HepG2 (cell line): ENCODE results near the gene SLC35E4. TPM values are rescaled to one million over a fixed set of nuclear protein-coding genes. Genes with fewer than 3 reads are reported as not detected.

Experiments used
- ATAC-seq: fragments of 200-7000 bp; cut with Tn5 transposase; 3 replicates; pipeline ENCODE4 v1.9.1; 2020; ENCODE audit warnings: mild to moderate bottlenecking, moderate library complexity
- BruUV-seq: library from RNA; stranded (reverse); fragments of 400-500 nt; replicated peaks from 2 replicates; lab custom pipeline; 2021; lab: Mats Ljungman, UMichigan
- CTCF ChIA-PET: fragments of 300-600 bp; formaldehyde crosslinking; extraction: SDS; loops from one replicate; lab custom pipeline; 2021; ENCODE audit warnings: low total read pairs, inconsistent platforms, low intra/inter-chr PET ratio; lab: Yijun Ruan, JAX
- POLR2A ChIA-PET: fragments of 350-600 bp; sonication (Branson Sonifier 250); formaldehyde crosslinking; loops from one replicate; lab custom pipeline; 2020; ENCODE audit warnings: antibody characterized with exemption, inconsistent platforms; lab: Yijun Ruan, JAX
- DNase-seq: peaks from one replicate; pipeline ENCODE4 v3.0.0-alpha.2; 2015; ENCODE audit warnings: low spot score
- FAIRE-seq: peaks from 3 replicates; lab custom pipeline; 2011; peaks lifted over from hg19 to GRCh38; lab: Jason Lieb, UNC
- H2AFZ ChIP-seq: one replicate; pipeline ENCODE4 v1.6.1; 2011; ENCODE audit warnings: low read length, inconsistent platforms
- H3K27ac ChIP-seq: fragments of 300-600 bp; 3 replicates; pipeline ENCODE4 v1.8.0; 2011; ENCODE audit warnings: mixed run types, mild to moderate bottlenecking, mixed read lengths, low read length, inconsistent platforms; ENCODE audit not compliant: insufficient read depth; ENCODE audit errors: extremely low read length
- H3K27me3 ChIP-seq, 2 experiments: fragments of 200-600 bp in 1 of 2; 2 replicates in 1 of 2; 3 replicates in 1 of 2; pipeline versions ENCODE4 v1.6.0 to v1.8.0; 2011; ENCODE audit warnings: low read length in 2 of 2, mild to moderate bottlenecking in 2 of 2, moderate library complexity in 2 of 2, inconsistent platforms in 1 of 2; ENCODE audit not compliant: insufficient read depth in 2 of 2, control insufficient read depth in 1 of 2
- H3K36me3 ChIP-seq, 2 experiments: fragments of 200-600 bp in 1 of 2; replicated peaks in 1 of 2; 2 replicates in 1 of 2; 3 replicates in 1 of 2; pipeline versions ENCODE4 v1.5.1 to v1.8.0; 2011; ENCODE audit warnings: low read length in 2 of 2, inconsistent platforms in 1 of 2; ENCODE audit not compliant: insufficient read depth in 2 of 2, control insufficient read depth in 1 of 2
- H3K4me1 ChIP-seq: 2 replicates; pipeline ENCODE4 v1.5.1; 2012; ENCODE audit warnings: low read length, inconsistent platforms; ENCODE audit not compliant: insufficient read depth
- H3K4me2 ChIP-seq: 2 replicates; pipeline ENCODE4 v1.6.0; 2011; ENCODE audit warnings: low read depth, low read length, inconsistent platforms
- H3K4me3 ChIP-seq, 3 experiments: fragments of 200-600 bp in 1 of 3; sonication (generic), shearing (Covaris generic) in 1 of 3; replicated peaks in 1 of 3; 2 replicates each; pipeline ENCODE4 v1.5.1; 2011 to 2016; ENCODE audit warnings: low read length in 3 of 3, inconsistent platforms in 2 of 3, low read depth in 2 of 3, mild to moderate bottlenecking in 2 of 3, control low read depth in 1 of 3, mixed read lengths in 1 of 3; ENCODE audit not compliant: insufficient read depth in 1 of 3
- H3K79me2 ChIP-seq: one replicate; pipeline ENCODE4 v1.6.1; 2011; ENCODE audit warnings: low read length, inconsistent platforms; ENCODE audit not compliant: insufficient read depth
- H3K9ac ChIP-seq: 2 replicates; pipeline ENCODE4 v1.6.0; 2011; ENCODE audit warnings: mild to moderate bottlenecking, low read depth, low read length, inconsistent platforms; ENCODE audit not compliant: insufficient read depth
- H3K9me3 ChIP-seq: 2 replicates; pipeline ENCODE4 v1.5.1; 2012; ENCODE audit warnings: mild to moderate bottlenecking, low read length
- H4K20me1 ChIP-seq: 2 replicates; pipeline ENCODE4 v1.6.0; 2011; ENCODE audit warnings: inconsistent platforms, mild to moderate bottlenecking, low read length, moderate library complexity; ENCODE audit not compliant: insufficient read depth
- BRD4 ChIP-seq: sonication (generic); formaldehyde crosslinking; IDR thresholded peaks from 2 replicates; pipeline ENCODE4 v1.4.0; 2020; ENCODE audit warnings: missing genetic modification reagents
- CAMTA2 ChIP-seq: sonication (generic); formaldehyde crosslinking; IDR thresholded peaks from 2 replicates; pipeline ENCODE4 v1.4.0; 2020; ENCODE audit warnings: mild to moderate bottlenecking, missing genetic modification reagents, borderline replicate concordance
- HMGA1 ChIP-seq: sonication (generic); formaldehyde crosslinking; conservative IDR thresholded peaks from 2 replicates; pipeline ENCODE4 v1.4.0; 2020; ENCODE audit warnings: missing genetic modification reagents
- MED8 ChIP-seq: sonication (generic); formaldehyde crosslinking; IDR thresholded peaks from 2 replicates; pipeline ENCODE4 v1.8.1; 2023; ENCODE audit warnings: mild to moderate bottlenecking, missing genetic modification reagents; ENCODE audit not compliant: insufficient replicate concordance
- MTA3 ChIP-seq: sonication (generic); formaldehyde crosslinking; IDR thresholded peaks from 2 replicates; pipeline ENCODE4 v1.4.0; 2020; ENCODE audit warnings: missing genetic modification reagents
- SUZ12 ChIP-seq: fragments of 150-350 bp; IDR thresholded peaks from 2 replicates; pipeline ENCODE4 v1.6.1; 2014; ENCODE audit warnings: low read depth, low read length
- ZNF446 ChIP-seq: sonication (generic); formaldehyde crosslinking; IDR thresholded peaks from 2 replicates; pipeline ENCODE4 v1.5.0; 2020; ENCODE audit warnings: mild to moderate bottlenecking, missing genetic modification reagents
- ZNF703 ChIP-seq: sonication (generic); formaldehyde crosslinking; IDR thresholded peaks from 2 replicates; pipeline ENCODE4 v1.5.1; 2020; ENCODE audit warnings: missing genetic modification reagents, mild to moderate bottlenecking, moderate library complexity, borderline replicate concordance
- ZNF761 ChIP-seq: sonication (generic); formaldehyde crosslinking; conservative IDR thresholded peaks from 2 replicates; pipeline ENCODE4 v1.4.0; 2020; ENCODE audit warnings: mild to moderate bottlenecking, missing genetic modification reagents
- WGBS: methylation state at CpG from one replicate; pipeline ENCODE4 v1.1.6; 2017; ENCODE audit warnings: low lambda C conversion rate; 5-methylcytosine and 5-hydroxymethylcytosine counted together
- in situ Hi-C: cut with HindIII; loops from 2 replicates; pipeline ENCODE4 v1.10.0; 2017; ENCODE audit warnings: low pct_unique_long_range_greater_than_20kb; ENCODE audit not compliant: extremely low pct_ligation_motif_present
- intact Hi-C: fragments of 100-400 bp; cut with micrococcal nuclease; formaldehyde crosslinking; loops from one replicate; pipeline ENCODE4 v1.10.0; 2022; ENCODE audit not compliant: unreplicated experiment
- polyA plus RNA-seq, 8 experiments: library from polyadenylated mRNA; depleted of rRNA in 3 of 8; stranded (reverse) in 7 of 8; unstranded in 1 of 8; fragments of >200 nt; fragmentation: Illumina TruSeq in 4 of 8; extraction: Trizol in 4 of 8; gene quantifications; 2 replicates each; pipeline versions ENCODE4 v1.2.1 to v1.2.3, GENCODE V29; 2011 to 2016; ENCODE audit warnings: low read depth in 4 of 8, missing spikeins in 1 of 8, mixed read lengths in 1 of 8; ENCODE audit not compliant: insufficient read depth in 1 of 8
- total RNA-seq, 5 experiments: library from RNA; depleted of rRNA; stranded (reverse); fragments of >200 nt; fragmentation: Illumina TruSeq; extraction: Trizol; gene quantifications; 2 replicates each; pipeline ENCODE4 v1.2.3, GENCODE V29; 2016; ENCODE audit warnings: low read depth in 1 of 5
- TF ChIP-seq, protein P1 (sequence below): IDR thresholded peaks from 2 replicates; pipeline ENCODE4 v1.6.1; 2012; ENCODE audit warnings: low read length, improper control_type of control experiment

SLC35E4 gene
- total and polyA plus RNA-seq, 2 of the 13 experiments (the other 11 are each of a cell fraction or from before 2014, with no cell fraction given), result 0.07 to 0.15 TPM

DNA sequence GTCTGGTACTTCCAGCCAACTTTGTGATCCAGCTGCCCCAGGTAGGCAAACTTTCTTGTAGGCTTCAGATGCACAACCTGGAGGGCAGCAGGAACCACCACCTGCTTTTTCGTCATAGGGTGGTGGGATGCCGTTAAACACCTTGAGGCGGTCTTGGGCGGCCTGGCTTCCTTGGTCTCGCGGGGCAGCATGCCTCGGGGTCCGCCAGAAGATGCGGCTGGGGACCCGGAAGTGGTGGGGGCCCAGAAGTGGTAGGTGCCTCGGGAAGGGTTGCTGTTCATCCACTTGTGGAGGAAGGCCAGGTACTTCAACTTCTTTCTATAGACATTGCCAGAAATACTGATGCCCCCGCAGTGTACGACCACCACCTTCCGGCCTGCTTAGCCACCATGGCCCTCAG lies 18.8 kb downstream of the SLC35E4 start:
- 40% methylated on average over 2 of the region's 14 CpGs for WGBS
- Histone ChIP-seq H4K20me1 (no peaks in the 10 kb centered on the region), H3K27me3 (no peaks in the 10 kb centered on the region), H3K4me3 (no peak overlapping the region), H3K36me3 (no peaks in the 10 kb centered on the region), H3K9me3 (no peaks in the 10 kb centered on the region), H3K9ac (no peak overlapping the region), H3K27ac (no peak overlapping the region), H2AFZ (no peak overlapping the region), H3K79me2 (no peaks in the 10 kb centered on the region), H3K4me2 (no peak overlapping the region), H3K4me1 (no peaks in the 10 kb centered on the region)
- intact Hi-C loops (no loop called here), in situ Hi-C loops (no loop called here)
- DNase-seq, result no peak
- ATAC-seq, result no peak
- TF ChIP-seq HMGA1 (no peak), ZNF446 (CRISPR knock-in tag) (no peak), ZNF703 (CRISPR knock-in tag) (no peak), ZNF761 (CRISPR knock-in tag) (no peak), MED8 (CRISPR knock-in tag) (no peak), SUZ12 (no peak), BRD4 (CRISPR knock-in tag) (no peak), CAMTA2 (CRISPR knock-in tag) (no peak), MTA3 (CRISPR knock-in tag) (no peak)
- TF ChIP-seq, protein P1, sequence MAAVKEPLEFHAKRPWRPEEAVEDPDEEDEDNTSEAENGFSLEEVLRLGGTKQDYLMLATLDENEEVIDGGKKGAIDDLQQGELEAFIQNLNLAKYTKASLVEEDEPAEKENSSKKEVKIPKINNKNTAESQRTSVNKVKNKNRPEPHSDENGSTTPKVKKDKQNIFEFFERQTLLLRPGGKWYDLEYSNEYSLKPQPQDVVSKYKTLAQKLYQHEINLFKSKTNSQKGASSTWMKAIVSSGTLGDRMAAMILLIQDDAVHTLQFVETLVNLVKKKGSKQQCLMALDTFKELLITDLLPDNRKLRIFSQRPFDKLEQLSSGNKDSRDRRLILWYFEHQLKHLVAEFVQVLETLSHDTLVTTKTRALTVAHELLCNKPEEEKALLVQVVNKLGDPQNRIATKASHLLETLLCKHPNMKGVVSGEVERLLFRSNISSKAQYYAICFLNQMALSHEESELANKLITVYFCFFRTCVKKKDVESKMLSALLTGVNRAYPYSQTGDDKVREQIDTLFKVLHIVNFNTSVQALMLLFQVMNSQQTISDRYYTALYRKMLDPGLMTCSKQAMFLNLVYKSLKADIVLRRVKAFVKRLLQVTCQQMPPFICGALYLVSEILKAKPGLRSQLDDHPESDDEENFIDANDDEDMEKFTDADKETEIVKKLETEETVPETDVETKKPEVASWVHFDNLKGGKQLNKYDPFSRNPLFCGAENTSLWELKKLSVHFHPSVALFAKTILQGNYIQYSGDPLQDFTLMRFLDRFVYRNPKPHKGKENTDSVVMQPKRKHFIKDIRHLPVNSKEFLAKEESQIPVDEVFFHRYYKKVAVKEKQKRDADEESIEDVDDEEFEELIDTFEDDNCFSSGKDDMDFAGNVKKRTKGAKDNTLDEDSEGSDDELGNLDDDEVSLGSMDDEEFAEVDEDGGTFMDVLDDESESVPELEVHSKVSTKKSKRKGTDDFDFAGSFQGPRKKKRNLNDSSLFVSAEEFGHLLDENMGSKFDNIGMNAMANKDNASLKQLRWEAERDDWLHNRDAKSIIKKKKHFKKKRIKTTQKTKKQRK, result no peak
- POLR2A ChIA-PET, result no interaction called here
- FAIRE-seq, result no peak
- no TSS peak for BruUV-seq
- CTCF ChIA-PET, result no interaction called here
